H9 (cell line): ENCODE results near the gene PTPN3. TPM values are rescaled to one million over a fixed set of nuclear protein-coding genes. Genes with fewer than 3 reads are reported as not detected.

Experiments used
- DNase-seq: peaks from one replicate; pipeline ENCODE4 v3.0.0-alpha.2; 2017
- H2AFZ ChIP-seq: one replicate; pipeline ENCODE4 v1.6.1; 2013; ENCODE audit warnings: mild to moderate bottlenecking, low read length, control low read depth, moderate library complexity
- H2AK5ac ChIP-seq: 2 replicates; pipeline ENCODE4 v1.6.1; 2013; ENCODE audit warnings: low read length, control low read depth, mixed read lengths; ENCODE audit not compliant: insufficient read length
- H2BK120ac ChIP-seq: one replicate; pipeline ENCODE4 v1.6.1; 2013; ENCODE audit warnings: low read depth, mild to moderate bottlenecking, low read length, control low read depth, inconsistent platforms; ENCODE audit not compliant: poor library complexity, severe bottlenecking
- H2BK12ac ChIP-seq: 2 replicates; pipeline ENCODE4 v1.6.1; 2013; ENCODE audit warnings: low read length, control low read depth, mixed read lengths, low read depth; ENCODE audit not compliant: insufficient read length
- H2BK15ac ChIP-seq: 2 replicates; pipeline ENCODE4 v1.6.1; 2013; ENCODE audit warnings: low read depth, low read length, control low read depth
- H2BK20ac ChIP-seq: one replicate; pipeline ENCODE4 v1.6.1; 2013; ENCODE audit warnings: low read depth, mild to moderate bottlenecking, low read length, control low read depth, inconsistent platforms; ENCODE audit not compliant: poor library complexity, severe bottlenecking
- H2BK5ac ChIP-seq: 2 replicates; pipeline ENCODE4 v1.6.1; 2013; ENCODE audit warnings: low read length, control low read depth, mixed read lengths; ENCODE audit not compliant: insufficient read length
- H3K14ac ChIP-seq: 2 replicates; pipeline ENCODE4 v1.6.1; 2013; ENCODE audit warnings: low read length, control low read depth; ENCODE audit not compliant: insufficient read depth
- H3K18ac ChIP-seq: 2 replicates; pipeline ENCODE4 v1.6.1; 2013; ENCODE audit warnings: low read depth, mild to moderate bottlenecking, mixed read lengths, low read length, control low read depth; ENCODE audit not compliant: insufficient read length
- H3K23ac ChIP-seq: 2 replicates; pipeline ENCODE4 v1.6.1; 2013; ENCODE audit warnings: low read length, control low read depth, mixed read lengths, low read depth; ENCODE audit not compliant: insufficient read length
- H3K23me2 ChIP-seq: 2 replicates; pipeline ENCODE4 v1.6.1; 2013; ENCODE audit warnings: low read depth, mild to moderate bottlenecking, mixed read lengths, low read length, control low read depth; ENCODE audit not compliant: insufficient read length, poor library complexity, severe bottlenecking
- H3K27ac ChIP-seq: 2 replicates; pipeline ENCODE4 v1.5.1; 2013; ENCODE audit warnings: low read length, control low read depth, mixed read lengths, low read depth; ENCODE audit not compliant: insufficient read length
- H3K27me3 ChIP-seq: 2 replicates; pipeline ENCODE4 v1.6.1; 2013; ENCODE audit warnings: low read length, control low read depth, inconsistent platforms; ENCODE audit not compliant: insufficient read depth
- H3K4ac ChIP-seq: 2 replicates; pipeline ENCODE4 v1.6.1; 2013; ENCODE audit warnings: low read depth, mild to moderate bottlenecking, control low read depth, inconsistent platforms, low read length, moderate library complexity
- H3K4me1 ChIP-seq: 2 replicates; pipeline ENCODE4 v1.6.1; 2013; ENCODE audit warnings: low read length, control low read depth, inconsistent platforms; ENCODE audit not compliant: insufficient read depth
- H3K4me2 ChIP-seq: 2 replicates; pipeline ENCODE4 v1.6.1; 2013; ENCODE audit warnings: low read length, control low read depth, mixed read lengths; ENCODE audit not compliant: insufficient read length, insufficient read depth
- H3K56ac ChIP-seq: 2 replicates; pipeline ENCODE4 v1.6.1; 2013; ENCODE audit warnings: low read depth, mild to moderate bottlenecking, mixed read lengths, low read length, control low read depth; ENCODE audit not compliant: insufficient read length
- H3K79me1 ChIP-seq: 2 replicates; pipeline ENCODE4 v1.6.1; 2013; ENCODE audit warnings: low read depth, mild to moderate bottlenecking, moderate library complexity, low read length, control low read depth, inconsistent platforms; ENCODE audit not compliant: insufficient read depth, poor library complexity, severe bottlenecking
- H3K79me2 ChIP-seq: 2 replicates; pipeline ENCODE4 v1.6.1; 2013; ENCODE audit warnings: low read length, control low read depth, inconsistent platforms; ENCODE audit not compliant: insufficient read depth
- H3K9ac ChIP-seq: 2 replicates; pipeline ENCODE4 v1.6.1; 2013; ENCODE audit warnings: low read length, control low read depth, mixed read lengths; ENCODE audit not compliant: insufficient read length; ENCODE audit errors: extremely low read depth
- H3K9me3 ChIP-seq: one replicate; pipeline ENCODE4 v1.6.1; 2013; ENCODE audit warnings: low read depth, low read length, inconsistent platforms; ENCODE audit not compliant: control insufficient read depth
- H3T11ph ChIP-seq: one replicate; pipeline ENCODE4 v1.6.1; 2013; ENCODE audit warnings: mild to moderate bottlenecking, low read length, control low read depth, inconsistent platforms
- H4K20me1 ChIP-seq: one replicate; pipeline ENCODE4 v1.6.1; 2013; ENCODE audit not compliant: control insufficient read depth, insufficient read length, insufficient read depth
- H4K5ac ChIP-seq: 2 replicates; pipeline ENCODE4 v1.6.1; 2013; ENCODE audit warnings: low read depth, mild to moderate bottlenecking, mixed read lengths, low read length, control low read depth; ENCODE audit not compliant: insufficient read length
- H4K8ac ChIP-seq: replicated peaks from 2 replicates; pipeline ENCODE4 v1.6.1; 2013; ENCODE audit warnings: low read length, control low read depth, mixed read lengths, low read depth; ENCODE audit not compliant: insufficient read length
- H4K91ac ChIP-seq: 2 replicates; pipeline ENCODE4 v1.6.1; 2013; ENCODE audit warnings: low read depth, mild to moderate bottlenecking, moderate library complexity, mixed read lengths, low read length, control low read depth; ENCODE audit not compliant: insufficient read length
- H3K27ac Mint-ChIP-seq, 3 experiments: 2 replicates in 2 of 3; 3 replicates in 1 of 3; pipeline ENCODE4 v1.8.0; 2020 to 2021; ENCODE audit warnings: mixed read lengths in 3 of 3, mild to moderate bottlenecking in 1 of 3, moderate library complexity in 1 of 3
- H3K27me3 Mint-ChIP-seq: 2 replicates; pipeline ENCODE4 v1.8.0; 2021; ENCODE audit warnings: low read depth, mild to moderate bottlenecking, moderate library complexity, mixed read lengths
- H3K36me3 Mint-ChIP-seq, 3 experiments: 2 replicates in 2 of 3; 3 replicates in 1 of 3; pipeline ENCODE4 v1.8.0; 2020 to 2021; ENCODE audit warnings: low read depth in 3 of 3, mixed read lengths in 3 of 3; ENCODE audit not compliant: insufficient read depth in 1 of 3
- H3K4me1 Mint-ChIP-seq, 2 experiments: 2 replicates each; pipeline ENCODE4 v1.8.0; 2020; ENCODE audit warnings: mixed read lengths in 2 of 2
- H3K4me3 Mint-ChIP-seq, 2 experiments: 2 replicates in 1 of 2; 3 replicates in 1 of 2; pipeline ENCODE4 v1.8.0; 2020 to 2021; ENCODE audit warnings: mild to moderate bottlenecking in 2 of 2, mixed read lengths in 2 of 2, moderate library complexity in 1 of 2
- H3K9me3 Mint-ChIP-seq, 2 experiments: 2 replicates in 1 of 2; 3 replicates in 1 of 2; pipeline ENCODE4 v1.8.0; 2020; ENCODE audit warnings: mild to moderate bottlenecking in 2 of 2, mixed read lengths in 2 of 2, moderate library complexity in 1 of 2
- WGBS: extraction: QIAGEN DNeasy Blood & Tissue Kit; methylation state at CpG from one replicate; pipeline ENCODE4 v1.1.7; 2013; ENCODE audit warnings: missing lambda C conversion rate, low lambda C conversion rate, mixed read lengths; ENCODE audit not compliant: insufficient read length; ENCODE audit errors: extremely low coverage; 5-methylcytosine and 5-hydroxymethylcytosine counted together
- total RNA-seq: library from RNA; stranded (reverse); gene quantifications from 2 replicates; pipeline ENCODE4 v1.2.1, GENCODE V29; 2021
- TF ChIP-seq, protein P1 (sequence below): fragments of 200-600 bp; sonication (generic); conservative IDR thresholded peaks from 3 replicates; pipeline ENCODE4 v1.8.0; 2021; ENCODE audit warnings: antibody characterized with exemption, mild to moderate bottlenecking

The PTPN3 gene
- total RNA-seq, 1 experiment from 2014 or later, result 2.6 TPM

DNA sequence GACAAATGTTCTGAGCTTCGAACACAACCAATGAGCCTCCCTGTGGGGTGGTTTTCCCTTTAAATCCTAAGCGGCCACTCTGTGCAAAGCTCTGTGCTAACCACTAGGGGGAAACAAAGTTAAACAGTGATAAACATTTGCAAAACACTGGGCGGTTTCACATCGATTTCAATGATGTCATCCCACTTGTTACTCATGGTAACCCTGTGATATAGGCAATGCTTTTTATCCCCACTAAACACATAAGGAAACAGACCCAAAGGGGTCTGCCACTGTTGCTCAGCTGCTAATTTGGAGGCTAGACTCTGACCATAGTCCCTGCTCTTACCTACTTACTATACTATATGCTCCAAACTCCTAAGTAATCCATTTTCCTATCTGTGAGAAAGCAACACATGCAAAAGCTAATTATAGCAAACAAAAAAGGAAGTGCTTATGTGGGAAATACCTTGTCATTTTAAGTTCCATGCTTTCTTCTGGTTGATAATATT, 57.3 kb downstream of the PTPN3 start:
- Histone ChIP-seq H3K56ac (no peak overlapping the region), H3K4me2 (no peak overlapping the region), H3K18ac (no peak overlapping the region), H2BK12ac (no peak overlapping the region), H2BK120ac (no peak overlapping the region), H2BK5ac (no peak overlapping the region), H3K79me1 (no peaks in the 10 kb centered on the region), H2AFZ (no peak overlapping the region), H3K4ac (no peak overlapping the region), H4K20me1 (no peaks in the 10 kb centered on the region), H3K4me1 (no peaks in the 10 kb centered on the region; the same call in 1 of the 2 replicates), H4K8ac (no peak overlapping the region), H4K5ac (no peak overlapping the region), H3K9ac (no peak overlapping the region), H3K79me2 (no peaks in the 10 kb centered on the region), H2BK20ac (no peak overlapping the region), H3K23ac (no peak overlapping the region), H3T11ph (no peak overlapping the region), H3K27ac (no peak overlapping the region), H3K27me3 (no peaks in the 10 kb centered on the region), H3K23me2 (no peaks in the 10 kb centered on the region), H2AK5ac (no peak overlapping the region), H4K91ac (no peak overlapping the region), H3K14ac (no peak overlapping the region), H3K9me3 (no peaks in the 10 kb centered on the region), H2BK15ac (no peak overlapping the region)
- Mint-ChIP-seq H3K4me3 (no peak overlapping the region), H3K27ac (peak overlapping the region; percentile 8 to 87 (median 55); a peak in 5 of 7 replicates), H3K36me3 (no peaks in the 10 kb centered on the region), H3K27me3 (no peaks in the 10 kb centered on the region), H3K4me1 (peaks cover 7 to 9% of the 10 kb centered on the region in 2 experiments), H3K9me3 (no peaks in the 10 kb centered on the region)
- peak; percentile 74 for DNase-seq
- WGBS, result no CpG with 5 or more reads among the region's 4 CpGs
- TF ChIP-seq, protein P1, sequence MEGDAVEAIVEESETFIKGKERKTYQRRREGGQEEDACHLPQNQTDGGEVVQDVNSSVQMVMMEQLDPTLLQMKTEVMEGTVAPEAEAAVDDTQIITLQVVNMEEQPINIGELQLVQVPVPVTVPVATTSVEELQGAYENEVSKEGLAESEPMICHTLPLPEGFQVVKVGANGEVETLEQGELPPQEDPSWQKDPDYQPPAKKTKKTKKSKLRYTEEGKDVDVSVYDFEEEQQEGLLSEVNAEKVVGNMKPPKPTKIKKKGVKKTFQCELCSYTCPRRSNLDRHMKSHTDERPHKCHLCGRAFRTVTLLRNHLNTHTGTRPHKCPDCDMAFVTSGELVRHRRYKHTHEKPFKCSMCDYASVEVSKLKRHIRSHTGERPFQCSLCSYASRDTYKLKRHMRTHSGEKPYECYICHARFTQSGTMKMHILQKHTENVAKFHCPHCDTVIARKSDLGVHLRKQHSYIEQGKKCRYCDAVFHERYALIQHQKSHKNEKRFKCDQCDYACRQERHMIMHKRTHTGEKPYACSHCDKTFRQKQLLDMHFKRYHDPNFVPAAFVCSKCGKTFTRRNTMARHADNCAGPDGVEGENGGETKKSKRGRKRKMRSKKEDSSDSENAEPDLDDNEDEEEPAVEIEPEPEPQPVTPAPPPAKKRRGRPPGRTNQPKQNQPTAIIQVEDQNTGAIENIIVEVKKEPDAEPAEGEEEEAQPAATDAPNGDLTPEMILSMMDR, result peak; percentile 80
